ENCODE data around the gene NECTIN3.

DNA sequence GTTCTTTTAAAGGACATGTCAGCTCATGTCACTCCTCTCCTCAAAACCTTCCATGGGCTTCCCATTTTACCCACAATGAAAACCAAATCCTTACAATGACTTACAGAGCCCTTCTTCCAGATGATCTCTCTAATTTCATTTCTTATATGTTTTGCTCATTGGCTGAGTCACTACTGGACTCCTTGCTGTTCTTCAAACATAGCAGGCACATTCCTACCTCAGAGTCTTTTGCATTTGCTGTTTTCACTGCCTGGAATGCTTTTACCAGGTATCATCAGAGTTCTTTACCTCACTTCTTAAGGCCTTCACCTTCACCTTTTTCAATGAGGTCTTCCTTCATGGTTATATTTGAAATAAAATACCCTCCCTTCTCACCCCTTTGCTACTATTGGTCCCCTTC, 57.3 kb downstream of the NECTIN3 start:
- TF ChIP-seq, protein P1, sequence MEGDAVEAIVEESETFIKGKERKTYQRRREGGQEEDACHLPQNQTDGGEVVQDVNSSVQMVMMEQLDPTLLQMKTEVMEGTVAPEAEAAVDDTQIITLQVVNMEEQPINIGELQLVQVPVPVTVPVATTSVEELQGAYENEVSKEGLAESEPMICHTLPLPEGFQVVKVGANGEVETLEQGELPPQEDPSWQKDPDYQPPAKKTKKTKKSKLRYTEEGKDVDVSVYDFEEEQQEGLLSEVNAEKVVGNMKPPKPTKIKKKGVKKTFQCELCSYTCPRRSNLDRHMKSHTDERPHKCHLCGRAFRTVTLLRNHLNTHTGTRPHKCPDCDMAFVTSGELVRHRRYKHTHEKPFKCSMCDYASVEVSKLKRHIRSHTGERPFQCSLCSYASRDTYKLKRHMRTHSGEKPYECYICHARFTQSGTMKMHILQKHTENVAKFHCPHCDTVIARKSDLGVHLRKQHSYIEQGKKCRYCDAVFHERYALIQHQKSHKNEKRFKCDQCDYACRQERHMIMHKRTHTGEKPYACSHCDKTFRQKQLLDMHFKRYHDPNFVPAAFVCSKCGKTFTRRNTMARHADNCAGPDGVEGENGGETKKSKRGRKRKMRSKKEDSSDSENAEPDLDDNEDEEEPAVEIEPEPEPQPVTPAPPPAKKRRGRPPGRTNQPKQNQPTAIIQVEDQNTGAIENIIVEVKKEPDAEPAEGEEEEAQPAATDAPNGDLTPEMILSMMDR (IDR thresholded peaks at IDR 0.05; ENCODE audit: low read depth, low read length): no peak
- TF ChIP-seq EZH2phosphoT487 (IDR thresholded peaks at IDR 0.05; ENCODE audit: low read depth): no peak

All from OCI-LY3 (cell line).